ENCODE measurements around the gene ZIM2.

- TF ChIP-seq CTCF (conservative IDR thresholded peaks at IDR 0.05) (no peak), EZH2 (IDR thresholded peaks at IDR 0.05; ENCODE audit: low read depth) (no peak)
Measured at GRCh38 chr19:56836059-56836458, 4.5 kb downstream of the ZIM2 start.

Data from PC-9 (cell line).